Sigmoid colon (tissue), 4 donors: Measurements from ENCODE around the gene AHNAK2.

Source experiments
- POLR2AphosphoS5 ChIP-seq, 4 donors: sonication (generic); formaldehyde crosslinking; IDR thresholded peaks; one replicate each; pipeline ENCODE4 v1.6.1; 2017; ENCODE audit warnings: antibody characterized with exemption in 4 of 4
- TF ChIP-seq, protein P1 (sequence below), 4 experiments: fragments of 450-650 bp in 3 of 4; fragments of 200-600 bp in 1 of 4; IDR thresholded peaks; one replicate each; pipeline ENCODE4 v1.5.1; 2016 to 2019; ENCODE audit warnings: antibody characterized with exemption in 4 of 4, mild to moderate bottlenecking in 3 of 4, moderate library complexity in 2 of 4

DNA sequence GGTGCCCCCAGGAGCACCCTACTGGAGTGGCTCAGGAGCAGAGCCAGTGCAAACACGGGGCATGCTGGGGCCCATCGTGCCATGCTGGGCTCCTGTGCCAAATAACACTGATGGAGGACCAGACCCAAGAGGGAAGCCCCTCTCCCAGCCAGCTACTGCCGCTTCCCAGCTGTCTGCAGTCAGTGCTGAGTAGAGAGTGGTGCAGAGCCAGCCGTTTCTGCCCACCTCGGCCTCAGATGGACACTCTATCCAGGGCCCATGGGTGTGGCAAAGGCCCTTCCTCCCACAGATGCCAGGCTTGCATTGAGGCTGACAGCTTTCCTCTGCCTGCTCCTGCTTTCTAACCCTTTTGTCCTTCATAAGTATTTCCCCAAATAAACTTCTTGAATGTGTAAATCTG lies 20.6 kb upstream of the AHNAK2 start:
- TF ChIP-seq, protein P1, sequence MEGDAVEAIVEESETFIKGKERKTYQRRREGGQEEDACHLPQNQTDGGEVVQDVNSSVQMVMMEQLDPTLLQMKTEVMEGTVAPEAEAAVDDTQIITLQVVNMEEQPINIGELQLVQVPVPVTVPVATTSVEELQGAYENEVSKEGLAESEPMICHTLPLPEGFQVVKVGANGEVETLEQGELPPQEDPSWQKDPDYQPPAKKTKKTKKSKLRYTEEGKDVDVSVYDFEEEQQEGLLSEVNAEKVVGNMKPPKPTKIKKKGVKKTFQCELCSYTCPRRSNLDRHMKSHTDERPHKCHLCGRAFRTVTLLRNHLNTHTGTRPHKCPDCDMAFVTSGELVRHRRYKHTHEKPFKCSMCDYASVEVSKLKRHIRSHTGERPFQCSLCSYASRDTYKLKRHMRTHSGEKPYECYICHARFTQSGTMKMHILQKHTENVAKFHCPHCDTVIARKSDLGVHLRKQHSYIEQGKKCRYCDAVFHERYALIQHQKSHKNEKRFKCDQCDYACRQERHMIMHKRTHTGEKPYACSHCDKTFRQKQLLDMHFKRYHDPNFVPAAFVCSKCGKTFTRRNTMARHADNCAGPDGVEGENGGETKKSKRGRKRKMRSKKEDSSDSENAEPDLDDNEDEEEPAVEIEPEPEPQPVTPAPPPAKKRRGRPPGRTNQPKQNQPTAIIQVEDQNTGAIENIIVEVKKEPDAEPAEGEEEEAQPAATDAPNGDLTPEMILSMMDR (IDR thresholded peaks at IDR 0.05), result no peak
- TF ChIP-seq POLR2AphosphoS5 (IDR thresholded peaks at IDR 0.05), result no peak
